GM12874 (cell line): ENCODE data around the gene STIP1.

ENCODE experiments used
- TF ChIP-seq, protein P1 (sequence below): IDR thresholded peaks from 2 replicates; pipeline ENCODE4 v1.5.1; 2011; ENCODE audit warnings: low read depth, mild to moderate bottlenecking, control low read depth, low read length, moderate library complexity; ENCODE audit not compliant: insufficient read depth

The STIP1 gene

DNA sequence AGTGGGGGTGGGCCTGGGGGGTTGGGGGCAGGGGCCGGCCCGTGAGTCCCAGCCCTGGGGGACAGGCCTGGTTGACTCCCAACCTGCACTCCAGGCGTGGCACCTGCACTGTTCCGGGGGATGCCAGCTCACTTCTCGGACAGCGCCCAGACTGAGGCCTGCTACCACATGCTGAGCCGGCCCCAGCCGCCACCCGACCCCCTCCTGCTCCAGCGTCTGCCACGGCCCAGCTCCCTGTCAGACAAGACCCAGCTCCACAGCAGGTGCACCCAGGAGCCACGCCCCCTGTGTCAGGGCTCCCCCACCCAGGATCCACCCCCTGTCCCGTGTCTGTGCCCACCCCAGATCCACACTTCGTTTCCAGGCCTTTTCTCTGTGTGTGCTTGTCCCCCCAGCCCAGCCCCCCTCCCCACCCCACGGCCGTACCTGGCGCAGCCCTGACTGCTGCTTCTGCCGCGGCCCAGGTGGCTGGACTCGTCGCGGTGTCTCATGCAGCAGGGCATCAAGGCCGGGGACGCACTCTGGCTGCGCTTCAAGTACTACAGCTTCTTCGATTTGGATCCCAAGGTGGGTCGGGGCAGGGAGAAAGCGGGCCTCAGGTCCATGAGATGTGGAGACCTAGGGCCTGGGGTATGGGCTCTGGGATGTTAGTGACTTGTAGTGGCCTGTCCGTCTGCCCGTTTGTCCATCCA, 25.4 kb downstream of the STIP1 start:
- TF ChIP-seq, protein P1, sequence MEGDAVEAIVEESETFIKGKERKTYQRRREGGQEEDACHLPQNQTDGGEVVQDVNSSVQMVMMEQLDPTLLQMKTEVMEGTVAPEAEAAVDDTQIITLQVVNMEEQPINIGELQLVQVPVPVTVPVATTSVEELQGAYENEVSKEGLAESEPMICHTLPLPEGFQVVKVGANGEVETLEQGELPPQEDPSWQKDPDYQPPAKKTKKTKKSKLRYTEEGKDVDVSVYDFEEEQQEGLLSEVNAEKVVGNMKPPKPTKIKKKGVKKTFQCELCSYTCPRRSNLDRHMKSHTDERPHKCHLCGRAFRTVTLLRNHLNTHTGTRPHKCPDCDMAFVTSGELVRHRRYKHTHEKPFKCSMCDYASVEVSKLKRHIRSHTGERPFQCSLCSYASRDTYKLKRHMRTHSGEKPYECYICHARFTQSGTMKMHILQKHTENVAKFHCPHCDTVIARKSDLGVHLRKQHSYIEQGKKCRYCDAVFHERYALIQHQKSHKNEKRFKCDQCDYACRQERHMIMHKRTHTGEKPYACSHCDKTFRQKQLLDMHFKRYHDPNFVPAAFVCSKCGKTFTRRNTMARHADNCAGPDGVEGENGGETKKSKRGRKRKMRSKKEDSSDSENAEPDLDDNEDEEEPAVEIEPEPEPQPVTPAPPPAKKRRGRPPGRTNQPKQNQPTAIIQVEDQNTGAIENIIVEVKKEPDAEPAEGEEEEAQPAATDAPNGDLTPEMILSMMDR: no peak

DNA sequence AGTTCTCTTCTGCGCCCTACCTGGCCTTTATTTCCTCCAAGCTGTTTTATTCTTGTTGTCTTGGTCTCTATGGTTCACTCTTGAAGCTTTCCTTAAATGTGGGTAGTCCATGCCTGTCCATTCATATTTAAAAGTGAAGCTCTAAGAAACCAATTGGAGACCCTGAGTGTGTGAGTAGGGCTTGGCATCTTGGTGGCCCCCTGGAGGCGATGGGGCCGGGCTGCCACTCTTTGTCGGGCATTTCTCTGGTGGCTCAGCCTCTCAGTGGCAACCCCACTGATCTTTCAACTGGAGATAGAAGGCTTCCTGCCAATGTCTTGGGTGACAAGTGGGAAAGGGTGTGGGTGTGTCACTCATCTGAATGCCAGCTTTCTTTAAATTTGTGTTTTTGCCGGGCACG, 30.9 kb downstream of the STIP1 start:
- TF ChIP-seq, protein P1: no peak

DNA sequence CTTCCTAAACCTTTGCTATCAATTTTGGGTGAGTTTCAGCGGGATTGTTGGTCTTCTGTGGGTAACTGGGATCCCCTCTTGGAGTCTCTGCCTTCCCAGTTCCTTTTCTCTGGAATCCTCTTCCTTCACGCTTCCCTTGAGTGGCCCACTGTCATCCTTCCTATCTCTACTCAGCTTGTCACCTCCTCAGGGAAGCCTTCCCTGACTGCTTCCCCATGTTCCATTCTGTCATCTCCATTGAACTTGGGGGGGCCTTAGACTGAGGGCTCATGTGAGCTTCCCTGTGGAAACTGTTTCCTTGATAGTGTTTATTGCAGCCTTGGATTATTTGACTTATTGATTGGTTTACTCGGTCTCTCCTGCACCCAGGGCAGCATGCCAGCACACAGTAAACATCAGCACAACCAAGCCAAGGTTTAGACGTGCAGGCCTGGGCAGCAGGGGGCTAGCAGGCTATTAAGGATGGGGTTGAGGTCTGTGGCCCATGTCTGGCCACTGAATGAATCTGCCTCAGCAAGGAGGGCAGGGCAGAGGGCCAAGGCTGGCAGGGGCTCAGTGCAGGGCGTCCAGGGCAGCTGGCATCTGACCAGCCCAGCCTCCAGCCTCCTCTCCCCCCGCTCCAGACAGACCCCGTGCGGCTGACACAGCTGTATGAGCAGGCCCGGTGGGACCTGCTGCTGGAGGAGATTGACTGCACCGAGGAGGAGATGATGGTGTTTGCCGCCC, 32.8 kb downstream of the STIP1 start:
- TF ChIP-seq, protein P1: no peak

DNA sequence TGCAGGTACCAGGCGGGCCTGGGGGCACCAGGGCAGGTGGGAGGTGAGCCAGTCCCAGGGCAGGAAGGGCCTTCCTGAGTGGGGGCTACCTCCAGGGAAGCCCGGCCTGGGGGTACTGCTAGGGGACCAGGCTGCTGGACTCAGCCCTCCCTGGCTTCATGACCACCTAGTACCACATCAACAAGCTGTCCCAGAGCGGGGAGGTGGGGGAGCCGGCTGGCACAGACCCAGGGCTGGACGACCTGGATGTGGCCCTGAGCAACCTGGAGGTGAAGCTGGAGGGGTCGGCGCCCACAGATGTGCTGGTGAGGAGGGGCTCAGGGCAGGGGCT, 33.3 kb downstream of the STIP1 start:
- TF ChIP-seq, protein P1: no peak

DNA sequence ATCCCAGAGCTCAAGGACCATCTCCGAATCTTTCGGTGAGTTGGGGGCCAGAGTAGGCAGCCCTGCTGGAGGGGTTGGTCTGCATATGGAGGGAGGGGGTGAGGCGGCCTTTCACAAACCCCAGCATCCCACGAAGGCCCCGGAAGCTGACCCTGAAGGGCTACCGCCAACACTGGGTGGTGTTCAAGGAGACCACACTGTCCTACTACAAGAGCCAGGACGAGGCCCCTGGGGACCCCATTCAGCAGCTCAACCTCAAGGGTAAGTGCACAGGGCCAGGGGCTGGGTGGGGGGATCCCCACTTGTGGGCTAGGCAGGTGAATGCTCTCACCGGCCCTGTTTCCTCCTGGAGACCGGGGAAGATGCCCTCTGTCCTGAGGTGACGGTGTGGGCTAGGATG, 33.8 kb downstream of the STIP1 start:
- TF ChIP-seq, protein P1: no peak

DNA sequence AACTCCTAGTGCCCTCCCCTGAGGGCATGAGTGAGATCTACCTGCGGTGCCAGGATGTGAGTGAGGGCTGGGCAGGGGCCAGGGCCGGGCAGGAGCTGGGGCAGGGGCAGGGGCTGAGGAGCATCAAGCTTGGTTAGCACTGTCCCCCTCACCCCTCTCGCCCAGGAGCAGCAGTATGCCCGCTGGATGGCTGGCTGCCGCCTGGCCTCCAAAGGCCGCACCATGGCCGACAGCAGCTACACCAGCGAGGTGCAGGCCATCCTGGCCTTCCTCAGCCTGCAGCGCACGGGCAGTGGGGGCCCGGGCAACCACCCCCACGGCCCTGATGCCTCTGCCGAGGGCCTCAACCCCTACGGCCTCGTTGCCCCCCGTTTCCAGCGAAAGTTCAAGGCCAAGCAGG, 34.3 kb downstream of the STIP1 start:
- TF ChIP-seq, protein P1: no peak

DNA sequence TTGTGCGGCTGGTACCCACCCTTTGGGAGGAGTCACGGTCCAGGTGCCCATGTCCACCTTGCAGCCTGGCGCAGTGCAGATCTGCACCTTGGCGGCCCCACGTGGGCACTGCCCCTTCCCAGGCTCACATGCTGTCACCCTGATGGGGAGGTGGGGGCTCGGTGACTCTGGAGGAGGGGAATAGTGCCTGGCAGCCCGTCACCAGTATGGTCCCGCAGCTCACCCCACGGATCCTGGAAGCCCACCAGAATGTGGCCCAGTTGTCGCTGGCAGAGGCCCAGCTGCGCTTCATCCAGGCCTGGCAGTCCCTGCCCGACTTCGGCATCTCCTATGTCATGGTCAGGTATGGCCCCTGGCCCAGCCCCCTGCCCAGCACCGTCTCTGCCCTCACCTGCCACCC, 34.8 kb downstream of the STIP1 start:
- TF ChIP-seq, protein P1: no peak
